Measurements from ENCODE around the gene UBR4. TPM values are rescaled to one million over a fixed set of nuclear protein-coding genes. Genes with fewer than 3 reads are reported as not detected.

UBR4 gene
- total RNA-seq, 2 donors from 2014 or later = 148 to 151 TPM

GRCh38 chr1:19109545-19109944 lies 100.5 kb downstream of the UBR4 start:
- DNase-seq = no peak
- Mint-ChIP-seq H3K36me3 (ENCODE audit: low read depth) (peaks cover 92% of the 10 kb centered on the region), H3K4me3 (no peak overlapping the region), H3K9me3 (no peaks in the 10 kb centered on the region), H3K4me1 (no peaks in the 10 kb centered on the region), H3K27me3 (ENCODE audit: insufficient read depth) (no peaks in the 10 kb centered on the region), H3K27ac (no peak overlapping the region)
- H3K36me3 ChIP-seq (ENCODE audit: control insufficient read depth, insufficient read depth, low read length) = peaks cover 99% of the 10 kb centered on the region
- H3K9ac ChIP-seq (ENCODE audit: extremely low read depth, low read length, poor library complexity, severe bottlenecking) = no peak overlapping the region
- H3K4me1 ChIP-seq (ENCODE audit: control insufficient read depth, insufficient read depth, low read length) = no peaks in the 10 kb centered on the region
- no peak for TF ChIP-seq CTCF (conservative IDR thresholded peaks at IDR 0.05)
- no peaks in the 10 kb centered on the region for H3K27me3 ChIP-seq (ENCODE audit: control insufficient read depth, insufficient read depth, low read length, poor library complexity, severe bottlenecking)
- H3K27ac ChIP-seq (ENCODE audit: low read depth, low read length) = no peak overlapping the region
- WGBS, 2 experiments (ENCODE audit: insufficient coverage in 1 of 2, insufficient read length in 1 of 2) = 94% methylated on average over 2 to 3 of the region's 3 CpGs
- no peaks in the 10 kb centered on the region for H3K9me3 ChIP-seq (ENCODE audit: control insufficient read depth, low read length)
- H3K4me3 ChIP-seq (ENCODE audit: low read length) = no peak overlapping the region

- peaks cover 7% of the 10 kb centered on the region for H3K4me1 Mint-ChIP-seq
- WGBS, 2 experiments (ENCODE audit: insufficient coverage in 1 of 2, insufficient read length in 1 of 2) = 96 to 98% methylated on average over 8 of the region's 8 CpGs
- no peaks in the 10 kb centered on the region for H3K27me3 Mint-ChIP-seq (ENCODE audit: insufficient read depth)
- H3K9me3 Mint-ChIP-seq = no peaks in the 10 kb centered on the region
- Histone ChIP-seq H3K27ac (ENCODE audit: low read depth, low read length) (no peak overlapping the region), H3K9ac (ENCODE audit: extremely low read depth, low read length, poor library complexity, severe bottlenecking) (no peak overlapping the region), H3K36me3 (ENCODE audit: control insufficient read depth, insufficient read depth, low read length) (peaks cover 100% of the 10 kb centered on the region), H3K4me1 (ENCODE audit: control insufficient read depth, insufficient read depth, low read length) (peaks cover 10% of the 10 kb centered on the region), H3K27me3 (ENCODE audit: control insufficient read depth, insufficient read depth, low read length, poor library complexity, severe bottlenecking) (no peaks in the 10 kb centered on the region), H3K4me3 (ENCODE audit: low read length) (no peak overlapping the region), H3K9me3 (ENCODE audit: control insufficient read depth, low read length) (no peaks in the 10 kb centered on the region)
- H3K27ac Mint-ChIP-seq = no peak overlapping the region
- H3K4me3 Mint-ChIP-seq = no peak overlapping the region
- no peak for DNase-seq
- H3K36me3 Mint-ChIP-seq (ENCODE audit: low read depth) = peaks cover 91% of the 10 kb centered on the region
- no peak for TF ChIP-seq CTCF (conservative IDR thresholded peaks at IDR 0.05)
Measured at GRCh38 chr1:19101244-19101643, 108.8 kb downstream of the UBR4 start.

- no peak for TF ChIP-seq CTCF (conservative IDR thresholded peaks at IDR 0.05)
- Mint-ChIP-seq H3K27me3 (ENCODE audit: insufficient read depth) (no peaks in the 10 kb centered on the region), H3K4me3 (no peak overlapping the region), H3K4me1 (peaks cover 13% of the 10 kb centered on the region), H3K9me3 (no peaks in the 10 kb centered on the region), H3K27ac (no peak overlapping the region), H3K36me3 (ENCODE audit: low read depth) (peaks cover 91% of the 10 kb centered on the region)
- Histone ChIP-seq H3K4me1 (ENCODE audit: control insufficient read depth, insufficient read depth, low read length) (peaks cover 10% of the 10 kb centered on the region), H3K36me3 (ENCODE audit: control insufficient read depth, insufficient read depth, low read length) (peaks cover 100% of the 10 kb centered on the region), H3K9ac (ENCODE audit: extremely low read depth, low read length, poor library complexity, severe bottlenecking) (no peak overlapping the region), H3K9me3 (ENCODE audit: control insufficient read depth, low read length) (no peaks in the 10 kb centered on the region), H3K27ac (ENCODE audit: low read depth, low read length) (no peak overlapping the region), H3K4me3 (ENCODE audit: low read length) (no peak overlapping the region), H3K27me3 (ENCODE audit: control insufficient read depth, insufficient read depth, low read length, poor library complexity, severe bottlenecking) (no peaks in the 10 kb centered on the region)
- DNase-seq = no peak
- 95 to 100% methylated on average over 2 to 5 of the region's 5 CpGs for WGBS, 2 experiments (ENCODE audit: insufficient coverage in 1 of 2, insufficient read length in 1 of 2)
Measured at GRCh38 chr1:19100028-19100427, 110.0 kb downstream of the UBR4 start.
